HG03175 (cell line): Measurements from ENCODE around the gene BMPR1B.
"Not testable (repeated sequence)": the region's sequence is repeated elsewhere in the genome, so short reads cannot be mapped to it uniquely, and the experiment has no call there.

Source experiments
- ATAC-seq: cut with Tn5 transposase; IDR thresholded peaks from one replicate; pipeline ENCODE4 v1.9.1; 2021; ENCODE audit warnings: mild to moderate bottlenecking, moderate library complexity; ENCODE audit not compliant: unreplicated experiment

Gene BMPR1B

GRCh38 chr4:94831607-94832006 is 73.9 kb downstream of the BMPR1B start:
- ATAC-seq, result no peak

GRCh38 chr4:94832329-94832728 is 74.6 kb downstream of the BMPR1B start:
- not testable (repeated sequence) for ATAC-seq

DNA sequence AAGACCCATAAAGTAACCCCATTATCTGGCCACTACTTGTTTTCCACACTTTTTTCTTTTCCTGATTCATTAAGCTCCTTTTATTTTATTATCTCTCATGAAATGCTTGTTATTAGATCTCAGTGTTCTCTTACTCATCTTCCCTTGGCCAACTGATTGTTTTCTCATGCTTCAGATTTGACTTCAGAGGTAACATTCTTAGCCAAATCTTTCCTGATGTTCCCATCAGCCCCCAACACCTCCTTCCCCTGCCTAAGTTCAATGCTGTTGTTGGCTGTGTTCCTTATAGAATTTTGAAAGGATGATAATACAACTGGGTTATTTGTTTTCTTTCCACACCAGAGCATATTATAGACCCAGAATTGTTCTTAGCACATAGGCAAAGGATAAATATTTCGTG is 75.6 kb downstream of the BMPR1B start:
- ATAC-seq, result no peak

- ATAC-seq, result no peak
Measured at GRCh38 chr4:94834501-94834900, 76.7 kb downstream of the BMPR1B start.

DNA sequence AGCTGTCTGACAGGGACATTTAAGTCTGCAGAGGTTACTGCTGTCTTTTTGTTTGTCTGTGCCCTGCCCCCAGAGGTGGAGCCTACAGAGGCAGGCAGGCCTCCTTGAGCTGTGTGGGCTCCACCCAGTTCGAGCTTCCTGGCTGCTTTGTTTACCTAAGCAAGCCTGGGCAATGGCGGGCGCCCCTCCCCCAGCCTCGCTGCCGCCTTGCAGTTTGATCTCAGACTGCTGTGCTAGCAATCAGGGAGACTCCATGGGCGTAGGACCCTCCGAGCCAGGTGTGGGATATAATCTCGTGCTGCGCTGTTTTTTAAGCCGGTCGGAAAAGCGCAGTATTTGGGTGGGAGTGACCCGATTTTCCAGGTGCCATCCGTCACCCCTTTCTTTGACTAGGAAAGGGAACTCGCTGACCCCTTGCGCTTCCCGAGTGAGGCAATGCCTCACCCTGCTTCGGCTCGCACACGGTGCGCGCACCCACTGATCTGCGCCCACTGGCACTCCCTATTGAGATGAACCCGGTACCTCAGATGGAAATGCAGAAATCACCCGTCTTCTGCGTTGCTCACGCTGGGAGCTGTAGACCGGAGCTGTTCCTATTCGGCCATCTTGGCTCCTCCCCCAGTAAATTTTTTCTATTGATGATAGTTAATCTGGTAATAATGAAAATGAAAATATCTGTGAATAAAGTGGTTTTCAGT is 83.6 kb downstream of the BMPR1B start:
- not testable (repeated sequence) for ATAC-seq

DNA sequence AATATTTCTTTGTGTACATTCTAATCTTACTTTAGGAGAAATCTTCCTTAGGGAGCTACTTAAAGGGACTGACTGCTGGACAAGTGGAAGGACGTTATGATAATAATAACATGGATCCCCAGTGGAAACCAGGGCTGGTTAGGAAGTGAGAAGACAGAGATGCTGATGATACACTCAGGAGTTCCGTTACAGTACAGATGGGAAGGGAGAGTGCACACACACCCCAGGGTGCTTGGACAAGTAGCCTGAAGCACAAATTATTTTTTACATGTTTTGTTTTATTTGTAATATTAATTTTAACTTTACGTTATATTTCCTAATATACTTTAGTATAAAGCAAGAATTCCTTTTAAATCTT is 84.1 kb downstream of the BMPR1B start:
- no peak for ATAC-seq

DNA sequence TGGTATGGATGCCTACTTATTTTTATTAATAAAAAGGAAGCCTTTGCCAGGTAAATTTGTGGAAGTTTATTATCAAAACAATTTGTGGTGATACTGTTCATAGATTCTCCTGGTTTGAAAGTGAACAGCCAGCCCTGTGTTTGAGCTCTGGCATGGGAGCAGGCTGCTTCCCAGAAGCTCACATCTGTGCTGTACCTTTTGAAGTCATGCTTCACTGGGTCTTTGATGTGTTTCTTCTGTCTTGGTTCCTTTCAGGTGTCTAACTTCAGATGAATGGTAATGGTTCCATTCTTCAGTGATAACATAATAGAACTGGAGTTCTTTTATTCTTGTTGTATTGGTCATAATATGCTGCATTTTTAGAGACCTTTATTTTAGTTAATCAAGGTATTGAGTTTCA is 85.5 kb downstream of the BMPR1B start:
- no peak for ATAC-seq

GRCh38 chr4:94848326-94848725 is 90.6 kb downstream of the BMPR1B start:
- ATAC-seq, result no peak

DNA sequence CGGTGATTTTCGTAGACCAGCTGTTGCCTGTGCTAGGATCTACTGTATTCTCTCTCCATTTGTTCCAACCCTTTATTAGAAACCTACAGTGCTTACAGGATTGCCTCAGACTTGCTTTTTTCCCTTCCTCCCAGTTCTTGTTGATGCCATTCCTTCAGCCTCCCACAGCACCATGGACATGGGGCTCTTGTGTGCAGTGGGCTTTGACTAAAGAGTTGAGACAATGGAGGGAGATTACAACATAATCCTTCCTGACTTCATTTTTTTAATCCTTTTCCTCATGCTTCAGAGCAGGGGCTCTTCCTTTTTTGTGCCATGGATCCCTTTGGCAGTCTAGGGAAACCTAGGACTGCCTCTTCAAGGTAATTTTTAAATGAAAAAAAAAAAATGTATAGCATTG is 92.1 kb downstream of the BMPR1B start:
- ATAC-seq, result no peak

DNA sequence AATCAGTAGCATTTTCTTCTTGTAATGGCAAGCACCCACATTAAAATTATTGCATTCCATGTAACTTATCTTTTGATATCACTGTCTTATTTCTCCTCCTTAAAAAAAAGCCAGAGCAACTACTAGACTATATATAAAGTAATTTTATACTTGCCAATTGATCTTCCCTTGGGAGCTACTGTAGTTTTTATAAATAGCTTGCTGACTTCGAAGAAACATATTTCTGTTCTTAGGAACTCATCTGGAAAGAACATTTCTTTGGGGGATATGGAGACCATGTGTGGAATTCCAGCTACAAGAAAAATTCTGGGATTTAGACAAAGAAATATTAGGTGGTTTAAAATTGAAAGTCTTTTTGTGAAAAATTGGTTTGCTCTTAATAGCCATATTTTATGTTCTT is 94.9 kb downstream of the BMPR1B start:
- ATAC-seq, result no peak

DNA sequence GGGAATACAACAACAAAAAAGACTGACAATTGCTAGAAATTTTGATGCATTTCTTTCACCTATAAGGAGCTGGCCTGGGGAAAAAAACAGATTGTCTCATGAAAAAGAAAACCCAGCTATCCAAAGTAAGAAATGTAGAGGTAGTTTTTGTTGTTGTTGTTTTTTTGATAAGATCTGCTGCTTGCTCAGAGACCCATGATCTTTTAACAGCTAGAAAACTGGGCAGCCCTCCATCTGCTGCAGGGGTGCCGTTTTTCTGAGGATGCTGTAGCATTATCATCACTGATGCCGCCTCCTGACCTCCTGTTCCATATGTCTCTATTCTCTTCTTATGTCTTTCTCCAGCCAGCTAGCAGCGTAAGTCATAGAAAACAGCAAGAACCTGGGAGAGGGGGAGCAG is 98.3 kb downstream of the BMPR1B start:
- no peak for ATAC-seq

GRCh38 chr4:94870146-94870545 is 112.4 kb downstream of the BMPR1B start:
- no peak for ATAC-seq

DNA sequence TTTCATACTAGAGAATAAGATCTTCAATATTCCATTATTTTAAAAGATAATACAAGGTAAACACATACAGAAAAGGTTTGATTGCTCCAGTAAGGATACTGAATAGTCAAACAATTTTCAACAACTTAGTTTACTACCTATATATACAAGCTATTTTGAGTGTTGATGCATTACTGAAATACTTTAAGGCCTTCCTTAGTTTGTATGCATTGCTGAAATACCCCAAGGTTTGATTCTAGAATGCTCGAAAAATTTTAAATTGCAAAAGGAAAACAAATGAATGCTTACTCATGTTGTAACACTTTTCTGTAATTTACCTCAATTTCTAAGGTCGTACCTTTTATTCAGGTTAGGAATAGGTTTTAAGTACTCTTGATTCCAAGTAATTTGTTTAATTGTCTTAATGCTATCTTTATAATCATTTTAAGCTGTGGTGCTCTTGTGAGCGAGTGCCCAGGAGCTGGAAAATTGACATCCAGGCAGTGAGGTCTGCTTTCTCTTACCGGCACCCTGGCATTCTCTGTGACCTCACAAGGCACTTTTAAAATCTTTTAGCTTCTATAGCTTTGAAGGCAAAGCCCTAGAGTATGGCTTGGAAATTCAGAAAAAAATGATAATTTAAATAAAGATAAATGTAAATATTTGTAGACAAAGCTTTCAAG is 114.0 kb downstream of the BMPR1B start:
- ATAC-seq, result no peak

GRCh38 chr4:94877973-94878372 is 120.2 kb downstream of the BMPR1B start:
- ATAC-seq, result no peak

DNA sequence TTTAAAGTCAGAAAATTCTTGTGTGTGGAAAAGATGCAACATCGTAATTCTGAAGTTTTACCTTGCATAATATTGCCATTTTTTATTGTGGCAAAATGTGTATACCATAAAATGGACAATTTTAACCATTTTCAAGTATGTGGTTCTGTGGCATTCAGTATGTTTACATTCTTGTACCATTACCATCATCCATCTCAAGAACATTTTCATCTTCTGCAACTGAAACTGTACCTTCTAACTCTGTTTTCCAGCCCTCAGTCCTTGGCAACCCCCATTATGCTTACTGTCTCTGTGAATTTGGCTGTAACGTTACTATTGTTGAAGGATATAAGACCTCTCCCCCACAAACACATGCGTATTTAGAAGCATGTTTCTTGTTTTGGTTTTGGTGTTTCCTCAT is 123.2 kb downstream of the BMPR1B start:
- no peak for ATAC-seq

DNA sequence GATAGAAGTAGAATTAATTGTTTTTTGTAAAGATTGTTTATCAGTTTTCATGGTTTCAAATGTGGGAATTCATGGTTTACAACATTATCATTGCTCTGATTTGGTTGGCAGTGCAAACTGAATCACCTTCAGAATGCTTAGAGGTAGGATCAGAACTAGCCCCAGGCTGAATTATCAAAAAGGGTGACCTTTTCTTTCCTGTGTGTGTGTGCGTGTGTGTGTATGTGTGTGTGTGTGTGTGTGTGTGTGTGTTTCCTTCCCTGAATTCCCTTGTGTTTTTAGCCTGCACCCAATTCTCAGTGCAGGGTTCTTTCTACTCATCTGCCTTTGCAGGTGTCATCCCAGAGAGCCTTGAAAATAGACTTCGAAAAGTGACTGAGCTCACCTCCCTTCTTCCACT is 125.0 kb downstream of the BMPR1B start:
- no peak for ATAC-seq

- no peak for ATAC-seq
Measured at GRCh38 chr4:94887027-94887426, 129.3 kb downstream of the BMPR1B start.

GRCh38 chr4:94889523-94889922 is 131.8 kb downstream of the BMPR1B start:
- no peak for ATAC-seq

DNA sequence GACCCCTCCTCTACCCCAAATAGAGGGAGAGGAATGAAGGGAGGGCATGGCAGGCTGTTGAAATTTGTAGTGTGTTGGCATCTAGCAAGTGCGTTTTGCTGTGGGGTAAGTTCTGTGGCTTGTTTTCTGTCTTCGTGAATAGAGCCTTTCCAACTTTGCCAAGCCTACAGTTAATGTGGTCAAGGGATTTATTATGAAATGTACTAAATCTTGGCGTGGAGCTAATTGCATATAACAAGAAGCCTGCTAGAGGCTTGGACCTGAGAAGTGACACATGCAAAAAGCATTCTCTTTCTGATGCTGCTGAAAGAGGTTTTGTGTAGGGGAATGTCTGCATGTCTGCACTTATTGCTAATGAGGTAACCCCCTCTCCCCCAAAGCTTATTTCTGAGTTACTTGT is 132.2 kb downstream of the BMPR1B start:
- no peak for ATAC-seq

GRCh38 chr4:94890579-94890978 is 132.8 kb downstream of the BMPR1B start:
- no peak for ATAC-seq

- ATAC-seq, result no peak
Measured at GRCh38 chr4:94892051-94892450, 134.3 kb downstream of the BMPR1B start.

DNA sequence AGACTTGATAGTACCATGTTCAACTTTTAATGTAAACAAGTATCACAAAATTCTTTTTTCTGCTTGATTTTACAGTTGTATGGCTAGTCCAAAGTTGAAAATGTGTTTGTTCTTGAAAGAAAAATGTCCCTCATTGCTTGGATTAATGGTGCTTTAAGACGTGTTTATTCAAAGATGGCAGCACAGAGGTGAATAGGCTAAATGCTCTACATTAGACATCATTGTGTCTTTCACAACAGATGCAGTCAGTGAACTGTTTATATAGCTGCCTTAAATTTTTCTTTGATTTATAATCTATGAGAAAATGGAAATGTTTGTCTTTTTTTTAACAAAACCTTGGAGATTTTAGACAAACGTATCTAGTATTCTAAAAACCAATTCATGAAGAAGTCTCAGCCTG is 137.3 kb downstream of the BMPR1B start:
- ATAC-seq, result no peak

DNA sequence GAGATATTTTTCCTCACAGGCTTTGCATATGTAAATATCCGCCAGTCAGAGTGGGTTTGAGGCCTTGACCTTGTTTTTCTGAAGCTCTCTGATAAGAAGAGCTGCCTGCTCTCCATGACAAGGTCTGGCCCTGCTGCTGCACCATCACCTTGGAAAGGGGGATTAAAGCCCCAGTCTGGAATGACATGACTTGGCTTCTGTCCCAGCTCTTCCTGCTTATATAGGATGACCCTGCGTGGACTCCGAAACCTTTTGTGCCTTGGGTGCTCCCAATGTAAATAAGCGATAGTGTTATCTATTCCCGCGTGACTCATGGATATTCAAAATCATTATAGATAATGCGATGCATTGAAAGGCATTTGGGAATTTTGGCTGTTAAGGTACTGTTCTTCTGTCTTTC is 139.3 kb downstream of the BMPR1B start:
- no peak for ATAC-seq
